PC-9 (cell line): Measurements from ENCODE around the gene CEP85L. TPM values are rescaled to one million over a fixed set of nuclear protein-coding genes. Genes with fewer than 3 reads are reported as not detected.
A peak's percentile ranks its signal among the peaks of the same experiment; 100 is the strongest.

Experiments used
- BruUV-seq: library from RNA; stranded (reverse); fragments of 400-500 nt; replicated peaks from 2 replicates; lab custom pipeline; 2021; lab: Mats Ljungman, UMichigan
- CTCF ChIA-PET: fragments of 300-600 bp; sonication (Branson Sonifier 250); formaldehyde crosslinking; loops from one replicate; lab custom pipeline; 2022; ENCODE audit warnings: antibody characterized with exemption; lab: Charles Lee
- POLR2A ChIA-PET: fragments of 300-600 bp; sonication (Branson Sonifier 250); formaldehyde crosslinking; loops from one replicate; lab custom pipeline; 2022; ENCODE audit warnings: antibody characterized with exemption; ENCODE audit not compliant: unreplicated experiment; lab: Charles Lee
- DNase-seq, 2 experiments: peaks; one replicate each; pipeline versions ENCODE4 v3.0.0 to v3.0.0-alpha.2; 2015 to 2022; ENCODE audit warnings: mixed read lengths in 1 of 2
- H2AFZ ChIP-seq: fragments of 200-600 bp; sonication (generic); 2 replicates; pipeline ENCODE4 v1.8.1; 2017; ENCODE audit warnings: antibody characterized with exemption
- H3F3A ChIP-seq: fragments of 200-600 bp; sonication (generic); 2 replicates; pipeline ENCODE4 v1.8.1; 2017; ENCODE audit warnings: antibody characterized with exemption, mild to moderate bottlenecking, low read depth; ENCODE audit not compliant: insufficient read depth
- H3K27ac ChIP-seq: fragments of 200-600 bp; sonication (generic); 2 replicates; pipeline ENCODE4 v1.6.1; 2016; ENCODE audit warnings: mixed run types
- H3K27me3 ChIP-seq: fragments of 200-600 bp; sonication (generic); 2 replicates; pipeline ENCODE4 v1.6.1; 2016; ENCODE audit warnings: low read depth, mixed run types; ENCODE audit not compliant: insufficient read depth
- H3K36me3 ChIP-seq: fragments of 200-600 bp; sonication (generic); 2 replicates; pipeline ENCODE4 v1.6.1; 2016; ENCODE audit warnings: low read depth, mixed run types
- H3K4me1 ChIP-seq: fragments of 200-600 bp; sonication (generic); replicated peaks from 2 replicates; pipeline ENCODE4 v1.6.1; 2016; ENCODE audit warnings: mixed run types; ENCODE audit not compliant: insufficient read depth
- H3K4me2 ChIP-seq: fragments of 200-600 bp; sonication (generic); 2 replicates; pipeline ENCODE4 v1.6.1; 2017; ENCODE audit warnings: mixed run types
- H3K4me3 ChIP-seq: fragments of 200-600 bp; sonication (generic); 2 replicates; pipeline ENCODE4 v1.6.1; 2016; ENCODE audit warnings: mixed run types
- H3K79me2 ChIP-seq: fragments of 200-600 bp; sonication (generic); 2 replicates; pipeline ENCODE4 v1.6.1; 2017; ENCODE audit warnings: low read depth, mixed run types
- H3K9me2 ChIP-seq: fragments of 200-600 bp; sonication (generic); 2 replicates; pipeline ENCODE4 v1.8.1; 2017; ENCODE audit warnings: mild to moderate bottlenecking; ENCODE audit not compliant: insufficient read depth
- H3K9me3 ChIP-seq: fragments of 200-600 bp; sonication (generic); 2 replicates; pipeline ENCODE4 v1.8.1; 2016; ENCODE audit warnings: low read depth; ENCODE audit not compliant: insufficient read depth
- H4K20me1 ChIP-seq: fragments of 200-600 bp; sonication (generic); 2 replicates; pipeline ENCODE4 v1.8.1; 2017; ENCODE audit not compliant: insufficient read depth
- CTCF ChIP-seq: fragments of 200-600 bp; sonication (generic); conservative IDR thresholded peaks from 2 replicates; pipeline ENCODE4 v1.6.1; 2017; ENCODE audit warnings: mixed run types, antibody characterized with exemption, mild to moderate bottlenecking, moderate library complexity
- EZH2 ChIP-seq: fragments of 200-600 bp; sonication (generic); IDR thresholded peaks from 2 replicates; pipeline ENCODE4 v1.8.0; 2017; ENCODE audit warnings: antibody characterized with exemption, low read depth
- intact Hi-C: fragments of 100-400 bp; cut with micrococcal nuclease; formaldehyde crosslinking; loops from one replicate; pipeline ENCODE4 v1.10.0; 2022; ENCODE audit not compliant: unreplicated experiment
- total RNA-seq: library from RNA; stranded (reverse); gene quantifications from 2 replicates; pipeline ENCODE4 v1.2.3, GENCODE V29; 2021

The CEP85L gene
- total RNA-seq, 1 experiment from 2014 or later: 3.0 TPM

- ChIA-PET POLR2A (no interaction called here), CTCF (no interaction called here)
- intact Hi-C loops: no loop called here
- no TSS peak for BruUV-seq
- H3K4me2 ChIP-seq: no peak overlapping the region
- H3K9me3 ChIP-seq: peaks cover 13% of the 10 kb centered on the region; the same call in 1 of the 2 replicates
- no peaks in the 10 kb centered on the region for H3K36me3 ChIP-seq
- no peaks in the 10 kb centered on the region for H3K79me2 ChIP-seq
- TF ChIP-seq EZH2: no peak
- TF ChIP-seq CTCF: no peak
- H3K4me3 ChIP-seq: no peak overlapping the region
- no peak overlapping the region for H3K27ac ChIP-seq
- no peaks in the 10 kb centered on the region for H3K4me1 ChIP-seq
- no peak overlapping the region for H2AFZ ChIP-seq
- H3K27me3 ChIP-seq: no peaks in the 10 kb centered on the region
- peak in 1 of 2 experiments; percentile 26 for DNase-seq
- H4K20me1 ChIP-seq: 0 out of 2 replicates have a peak, but pooled peaks cover 2% of the 10 kb centered on the region
- no peaks in the 10 kb centered on the region for H3K9me2 ChIP-seq
- H3F3A ChIP-seq: no peaks in the 10 kb centered on the region
Observed at GRCh38 chr6:118456982-118457381, 194.4 kb downstream of the CEP85L start.

GRCh38 chr6:118451839-118452238, 199.6 kb downstream of the CEP85L start:
- Histone ChIP-seq H3K79me2 (no peaks in the 10 kb centered on the region), H3K4me3 (no peak overlapping the region), H4K20me1 (no peaks in the 10 kb centered on the region), H3K9me2 (no peaks in the 10 kb centered on the region), H3F3A (no peaks in the 10 kb centered on the region), H3K36me3 (no peaks in the 10 kb centered on the region), H2AFZ (no peak overlapping the region), H3K4me1 (no peaks in the 10 kb centered on the region), H3K27ac (no peak overlapping the region), H3K27me3 (no peaks in the 10 kb centered on the region), H3K9me3 (peaks cover 23% of the 10 kb centered on the region), H3K4me2 (no peak overlapping the region)
- ChIA-PET POLR2A (no interaction called here), CTCF (no interaction called here)
- TF ChIP-seq CTCF: no peak
- TF ChIP-seq EZH2: no peak
- DNase-seq: no peak
- intact Hi-C loops: no loop called here
- BruUV-seq: no TSS peak

- Histone ChIP-seq H3K27ac (no peak overlapping the region), H3K27me3 (no peaks in the 10 kb centered on the region), H4K20me1 (no peaks in the 10 kb centered on the region), H3K9me2 (no peaks in the 10 kb centered on the region), H3K9me3 (peaks cover 7% of the 10 kb centered on the region; the same call in 1 of the 2 replicates), H3K36me3 (no peaks in the 10 kb centered on the region), H3K4me1 (no peaks in the 10 kb centered on the region), H2AFZ (no peak overlapping the region), H3K79me2 (no peaks in the 10 kb centered on the region), H3K4me3 (no peak overlapping the region), H3F3A (no peaks in the 10 kb centered on the region), H3K4me2 (no peak overlapping the region)
- DNase-seq: peak in 1 of 2 experiments; percentile 32
- POLR2A ChIA-PET: no interaction called here
- CTCF ChIA-PET: no interaction called here
- TF ChIP-seq EZH2: no peak
- TF ChIP-seq CTCF: no peak
- intact Hi-C loops: no loop called here
- no TSS peak for BruUV-seq
Observed at GRCh38 chr6:118444796-118445195, 206.6 kb downstream of the CEP85L start.
